GM18868 (cell line): ENCODE results near the gene TSC22D3.

ENCODE experiments used
- ATAC-seq: cut with Tn5 transposase; IDR thresholded peaks from one replicate; pipeline ENCODE4 v1.9.1; 2021; ENCODE audit warnings: mild to moderate bottlenecking, moderate library complexity; ENCODE audit not compliant: unreplicated experiment

Gene TSC22D3

DNA sequence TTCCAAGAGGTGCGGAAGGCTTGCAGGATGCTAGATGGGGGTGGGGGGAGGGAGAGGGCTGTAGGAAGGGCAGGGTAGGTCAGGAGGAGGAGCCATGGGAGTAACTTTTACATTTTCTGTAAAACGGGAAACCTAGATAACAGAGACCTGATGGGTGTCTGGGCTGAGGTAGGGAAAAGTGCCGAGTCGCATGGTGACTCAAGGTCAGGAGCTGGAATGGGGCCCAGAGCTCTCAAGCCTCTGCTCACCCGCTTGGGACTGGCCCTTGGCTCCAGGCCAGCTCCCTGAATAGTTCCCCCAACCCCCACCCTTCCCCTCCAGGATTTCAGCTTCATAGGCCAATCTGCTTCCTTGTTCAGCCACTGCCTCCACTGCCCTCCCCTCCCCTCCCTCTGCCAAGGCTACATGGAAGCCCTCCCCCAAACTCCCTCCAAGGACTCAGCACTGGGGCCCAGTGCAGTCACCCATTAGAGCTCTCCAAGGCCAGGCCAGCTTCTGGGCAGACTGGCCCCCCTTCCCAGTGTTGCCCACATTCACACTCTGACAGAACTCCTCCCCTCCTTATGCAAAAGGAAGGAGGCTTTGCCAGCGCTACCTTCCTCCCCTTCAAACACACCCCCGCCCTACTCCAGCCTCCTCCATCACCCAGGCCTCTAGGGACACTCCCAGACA lies 43.6 kb downstream of the TSC22D3 start:
- no peak for ATAC-seq

DNA sequence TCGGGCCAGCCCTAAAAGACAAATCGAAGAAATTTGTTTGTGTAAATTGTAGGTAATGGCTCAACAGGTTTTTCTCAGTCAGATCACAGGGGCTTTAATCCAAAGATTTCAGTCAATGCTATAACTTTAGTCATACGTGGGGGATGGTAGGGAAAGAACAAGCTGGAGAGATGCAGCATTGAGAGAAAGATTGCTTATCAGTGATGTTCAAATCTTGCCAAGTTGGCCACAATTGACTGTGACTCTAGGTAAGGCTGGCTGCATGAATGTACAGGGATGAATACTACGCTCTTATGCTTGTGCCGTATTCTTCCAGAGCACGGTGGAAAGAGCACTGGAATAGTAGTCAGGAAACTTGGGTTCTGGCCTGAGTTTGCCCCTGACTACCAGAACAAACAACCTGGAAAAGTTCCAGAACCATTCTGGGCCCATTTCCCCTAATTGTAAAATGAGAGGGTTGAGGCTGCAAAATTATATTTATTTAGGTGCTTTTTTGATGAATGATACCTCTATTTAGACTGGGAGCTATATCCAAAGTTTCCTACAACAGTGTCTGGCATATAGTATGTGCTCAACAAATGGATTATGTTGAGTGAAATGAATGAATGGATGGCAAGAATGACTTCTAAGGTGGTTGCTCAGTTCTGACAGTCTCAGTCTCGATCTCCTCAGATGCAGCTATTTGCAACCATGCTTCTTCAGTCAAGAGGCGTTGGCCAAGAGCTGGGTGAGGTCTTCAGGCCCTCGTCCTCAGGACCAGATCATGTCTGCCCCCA lies 44.4 kb downstream of the TSC22D3 start:
- no peak for ATAC-seq

DNA sequence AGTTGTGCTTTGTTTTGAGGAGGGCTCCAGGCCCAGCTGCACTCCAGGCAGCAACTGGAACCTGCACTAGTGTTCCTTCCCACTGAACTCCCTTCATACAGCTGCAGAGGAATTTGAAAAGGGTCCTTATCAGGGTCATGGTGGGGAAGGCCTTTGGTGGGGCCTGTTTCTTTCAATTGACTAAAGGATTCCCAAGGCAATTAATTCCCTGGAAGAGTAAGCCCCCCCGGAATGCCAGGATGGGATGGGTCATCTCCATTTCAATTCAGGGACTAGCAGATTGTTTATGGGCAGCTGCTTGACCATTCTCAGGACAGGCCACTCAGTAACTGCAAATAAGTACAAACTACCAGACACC lies 45.3 kb downstream of the TSC22D3 start:
- no peak for ATAC-seq

- peak; percentile 95 for ATAC-seq
These were observed 45.9 kb downstream of the TSC22D3 start for GRCh38 chrX:107729558-107730297.

DNA sequence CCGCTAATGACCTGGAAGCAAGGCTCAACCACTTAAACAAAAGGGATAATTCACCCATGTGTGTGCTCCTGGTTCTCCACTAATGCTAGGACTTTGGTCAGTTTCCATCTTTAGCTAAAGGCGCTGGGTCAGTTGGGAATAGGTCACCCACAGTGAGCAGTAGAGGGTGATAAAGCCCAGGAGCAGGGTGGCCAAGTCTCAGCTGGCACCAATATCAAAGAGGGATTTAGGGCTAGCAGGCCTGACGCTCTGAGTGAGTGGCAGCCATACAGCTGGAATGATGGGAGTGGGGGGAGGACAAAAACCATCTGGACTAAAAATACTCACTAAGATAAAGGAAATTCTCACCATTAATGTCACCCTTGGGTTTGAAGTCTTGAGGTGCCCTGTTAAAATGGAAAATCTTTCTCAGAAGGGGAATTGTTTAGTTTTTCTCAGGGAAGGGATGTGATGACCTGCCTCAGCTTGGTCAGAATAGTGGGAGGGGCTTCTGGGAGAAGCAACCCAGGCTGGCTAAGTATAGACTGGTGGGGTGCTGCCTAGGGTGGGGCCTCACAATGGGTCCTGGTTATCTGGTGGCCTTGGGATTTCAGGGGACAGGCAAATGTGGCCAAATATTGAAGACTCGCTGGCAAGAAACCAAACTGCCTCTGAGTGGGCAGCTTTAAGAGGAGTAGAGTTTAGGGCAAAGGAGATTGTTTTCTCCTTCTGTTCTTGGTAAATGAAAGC lies 47.1 kb downstream of the TSC22D3 start:
- no peak for ATAC-seq

- ATAC-seq = no peak
These were observed 48.6 kb downstream of the TSC22D3 start for GRCh38 chrX:107726816-107727534.

DNA sequence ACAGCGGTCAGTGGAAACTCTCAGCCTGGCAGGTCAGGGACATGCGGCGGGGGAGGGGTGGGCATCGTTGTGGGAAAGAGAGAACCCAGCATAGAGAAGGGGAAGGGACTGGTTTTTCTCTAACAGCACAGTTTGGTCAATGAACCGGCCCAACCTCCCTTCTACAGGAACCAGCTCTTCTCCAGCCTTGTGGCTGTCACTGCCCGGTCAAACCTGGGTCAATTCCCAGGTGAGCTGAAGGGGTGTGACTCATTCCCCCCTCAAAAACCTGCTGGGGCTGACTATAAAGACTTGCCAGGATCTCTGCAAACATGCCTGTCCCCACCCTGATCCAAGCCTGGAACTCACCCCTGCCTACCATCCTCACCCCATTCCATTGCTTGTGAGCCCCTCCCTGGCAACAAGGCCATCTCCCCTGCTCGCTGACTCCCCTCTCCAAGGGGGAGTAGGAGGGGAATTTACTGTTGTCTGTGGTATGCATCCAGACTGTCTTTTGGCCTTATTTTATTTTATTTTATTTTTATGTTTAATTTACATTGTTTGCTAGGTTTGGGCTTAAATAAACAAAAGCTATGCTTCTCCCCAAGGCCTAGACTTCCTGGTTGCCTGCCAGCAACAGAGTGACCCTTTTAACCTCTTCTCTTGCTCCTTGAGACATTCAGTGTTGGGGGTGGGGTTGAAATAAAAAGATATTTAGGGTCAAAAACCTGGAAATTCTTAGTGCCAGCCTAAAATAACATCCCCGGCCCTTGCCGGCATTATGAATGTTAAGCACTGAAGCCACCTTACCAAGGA lies 49.6 kb downstream of the TSC22D3 start:
- no peak for ATAC-seq

DNA sequence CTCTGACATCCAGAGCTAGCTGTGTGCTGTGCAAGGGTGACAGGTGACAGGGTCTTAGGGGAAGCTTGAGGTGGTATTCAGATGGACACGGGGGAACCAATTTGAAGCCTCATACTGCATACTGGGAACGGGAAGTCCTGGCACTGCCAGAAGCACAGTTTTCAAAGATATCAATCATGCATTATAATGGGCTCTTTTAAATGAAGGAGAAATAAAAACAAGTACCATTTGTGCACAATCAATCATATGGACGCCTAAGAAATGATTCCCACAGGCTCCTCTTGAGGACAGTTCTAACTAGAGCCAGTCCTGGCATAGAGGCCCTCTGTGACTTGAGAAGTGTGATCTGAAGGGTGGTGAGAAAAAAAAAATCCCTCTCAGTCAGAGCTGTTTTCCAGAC lies 50.9 kb downstream of the TSC22D3 start:
- no peak for ATAC-seq

GRCh38 chrX:107723511-107723910 lies 52.1 kb downstream of the TSC22D3 start:
- no peak for ATAC-seq

DNA sequence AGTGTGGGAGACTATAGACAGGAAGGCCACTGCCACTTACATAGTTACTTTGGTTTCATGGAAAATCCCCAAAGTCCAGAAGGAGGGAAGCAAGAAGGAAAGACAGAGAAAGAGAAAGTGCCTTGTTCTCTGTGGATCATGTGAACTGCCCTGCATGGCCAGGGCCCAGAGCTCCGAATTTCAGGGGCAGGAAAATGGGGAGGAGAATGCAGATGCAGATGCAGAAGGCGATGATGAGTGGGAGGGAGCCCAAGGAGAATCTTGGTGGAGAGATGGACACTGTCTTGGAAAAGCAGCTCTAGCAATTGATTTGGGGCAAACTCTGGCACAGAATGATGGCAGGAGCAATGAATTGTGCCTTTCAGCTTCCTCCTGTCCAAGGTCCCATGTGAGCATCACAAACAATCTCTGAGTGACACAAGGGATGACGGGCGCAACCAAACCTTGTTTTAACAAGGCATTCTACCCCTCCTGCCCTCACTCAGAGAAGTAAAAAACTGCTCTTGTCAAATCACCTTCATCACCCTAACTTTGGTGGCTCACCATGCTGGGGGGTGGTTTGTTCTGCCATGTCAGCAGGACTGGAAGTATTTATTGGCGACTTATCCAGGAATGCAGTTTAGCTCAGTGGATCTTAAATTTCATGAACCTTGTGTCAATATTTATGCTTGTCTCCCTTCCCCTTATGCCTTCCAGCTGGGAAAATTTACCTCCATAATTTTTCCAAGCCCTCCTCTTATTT lies 53.5 kb downstream of the TSC22D3 start:
- no peak for ATAC-seq

DNA sequence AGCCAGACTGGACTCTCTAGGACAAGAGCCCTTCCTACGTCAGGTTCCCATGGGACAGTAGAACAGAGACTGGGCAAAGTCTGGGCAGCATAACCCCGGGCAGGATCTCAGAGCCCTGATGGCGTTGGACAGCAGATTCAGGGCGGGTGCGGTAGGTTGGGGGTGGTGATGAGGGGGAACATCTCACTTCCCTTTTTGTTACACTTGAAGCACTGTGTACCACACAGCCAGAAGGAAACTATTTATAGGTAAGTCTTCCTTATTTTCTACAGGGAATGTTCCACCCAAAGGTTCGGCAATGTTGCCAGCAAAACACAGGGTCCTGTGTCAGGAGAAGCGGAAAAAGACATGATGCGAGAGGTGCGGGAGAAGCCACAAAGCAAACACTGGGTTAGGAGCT lies 54.3 kb downstream of the TSC22D3 start:
- ATAC-seq = peak; percentile 60

- ATAC-seq = no peak
These were observed 57.4 kb downstream of the TSC22D3 start for GRCh38 chrX:107718156-107718621.

- peak; percentile 83 for ATAC-seq
These were observed 58.5 kb downstream of the TSC22D3 start for GRCh38 chrX:107716816-107717700.

GRCh38 chrX:107716118-107716684 lies 59.4 kb downstream of the TSC22D3 start:
- peak; percentile 27 for ATAC-seq

DNA sequence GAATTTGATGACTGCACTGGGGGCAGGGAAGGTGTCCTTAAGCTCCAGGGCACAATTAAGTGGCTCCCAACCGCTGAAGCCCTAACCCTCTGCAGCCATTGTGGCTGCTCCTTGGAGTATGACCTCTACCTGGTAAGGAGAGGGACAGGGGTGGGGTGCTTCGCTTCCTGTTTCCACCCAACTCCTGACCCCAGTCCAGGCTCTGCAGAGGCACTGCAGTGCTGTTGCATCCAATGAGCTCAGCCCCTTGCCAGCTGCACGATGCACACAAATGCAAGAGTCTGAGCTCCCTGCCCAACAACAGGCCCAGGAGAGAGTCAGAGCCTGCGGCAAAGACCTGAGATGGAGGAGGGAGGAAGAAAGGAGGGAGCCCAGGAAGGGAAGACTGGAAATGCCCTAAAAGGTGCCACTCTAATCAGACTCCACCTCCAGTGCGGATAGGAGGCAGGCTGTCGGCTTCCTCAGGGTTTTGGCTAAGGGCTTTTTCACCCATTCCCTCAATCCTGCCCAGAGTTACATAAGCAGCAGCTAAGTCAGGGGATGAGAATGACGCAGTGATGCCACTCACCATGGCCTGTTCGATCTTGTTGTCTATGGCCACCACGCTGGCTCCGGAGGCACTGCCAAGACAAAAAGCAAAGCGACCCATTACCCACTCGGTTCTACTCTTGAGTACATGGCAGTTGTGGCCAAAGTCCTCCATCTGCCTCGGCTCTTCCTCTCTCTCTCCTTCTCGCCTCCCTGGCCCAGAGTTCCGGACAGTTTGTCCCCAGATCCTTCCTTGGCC lies 60.1 kb downstream of the TSC22D3 start:
- ATAC-seq = no peak

- ATAC-seq = no peak
These were observed 61.2 kb downstream of the TSC22D3 start for GRCh38 chrX:107714206-107714891.
